NCI-H226 (cell line): ENCODE data around the gene FRMD4A.

ENCODE experiments used
- DNase-seq: peaks from one replicate; pipeline ENCODE4 v3.0.0-alpha.2; 2015

FRMD4A gene

GRCh38 chr10:13657101-13657680, 673.5 kb downstream of the FRMD4A start:
- no peak for DNase-seq

GRCh38 chr10:13656337-13657100, 674.2 kb downstream of the FRMD4A start:
- DNase-seq: no peak

- DNase-seq: no peak
These were observed 675.9 kb downstream of the FRMD4A start for GRCh38 chr10:13654846-13655245.

GRCh38 chr10:13654118-13654830, 676.5 kb downstream of the FRMD4A start:
- DNase-seq: no peak

- no peak for DNase-seq
These were observed 677.9 kb downstream of the FRMD4A start for GRCh38 chr10:13652860-13653259.

GRCh38 chr10:13651969-13652720, 678.6 kb downstream of the FRMD4A start:
- no peak for DNase-seq

- DNase-seq: no peak
These were observed 679.8 kb downstream of the FRMD4A start for GRCh38 chr10:13650961-13651360.

GRCh38 chr10:13649844-13650520, 680.7 kb downstream of the FRMD4A start:
- DNase-seq: no peak

GRCh38 chr10:13648425-13648824, 682.3 kb downstream of the FRMD4A start:
- no peak for DNase-seq

- DNase-seq: no peak
These were observed 685.9 kb downstream of the FRMD4A start for GRCh38 chr10:13644866-13645265.

GRCh38 chr10:13643016-13643415, 687.7 kb downstream of the FRMD4A start:
- DNase-seq: no peak

GRCh38 chr10:13642293-13642692, 688.4 kb downstream of the FRMD4A start:
- no peak for DNase-seq

- DNase-seq: no peak
These were observed 692.8 kb downstream of the FRMD4A start for GRCh38 chr10:13637894-13638293.

- DNase-seq: peak; percentile 3
These were observed 693.3 kb downstream of the FRMD4A start for GRCh38 chr10:13637303-13637856.

- no peak for DNase-seq
These were observed 693.9 kb downstream of the FRMD4A start for GRCh38 chr10:13636776-13637175.

- DNase-seq: no peak
These were observed 696.5 kb downstream of the FRMD4A start for GRCh38 chr10:13634207-13634606.

- DNase-seq: no peak
These were observed 697.0 kb downstream of the FRMD4A start for GRCh38 chr10:13633689-13634088.

- DNase-seq: no peak
These were observed 697.8 kb downstream of the FRMD4A start for GRCh38 chr10:13632884-13633440.

GRCh38 chr10:13632440-13632839, 698.3 kb downstream of the FRMD4A start:
- no peak for DNase-seq

- DNase-seq: no peak
These were observed 699.1 kb downstream of the FRMD4A start for GRCh38 chr10:13631594-13631993.

- no peak for DNase-seq
These were observed 700.5 kb downstream of the FRMD4A start for GRCh38 chr10:13630231-13630630.

GRCh38 chr10:13629116-13629515, 701.6 kb downstream of the FRMD4A start:
- DNase-seq: no peak
